ENCODE results near the gene MAST2.
A peak's percentile ranks its signal among the peaks of the same experiment; 100 is the strongest.

The MAST2 gene

DNA sequence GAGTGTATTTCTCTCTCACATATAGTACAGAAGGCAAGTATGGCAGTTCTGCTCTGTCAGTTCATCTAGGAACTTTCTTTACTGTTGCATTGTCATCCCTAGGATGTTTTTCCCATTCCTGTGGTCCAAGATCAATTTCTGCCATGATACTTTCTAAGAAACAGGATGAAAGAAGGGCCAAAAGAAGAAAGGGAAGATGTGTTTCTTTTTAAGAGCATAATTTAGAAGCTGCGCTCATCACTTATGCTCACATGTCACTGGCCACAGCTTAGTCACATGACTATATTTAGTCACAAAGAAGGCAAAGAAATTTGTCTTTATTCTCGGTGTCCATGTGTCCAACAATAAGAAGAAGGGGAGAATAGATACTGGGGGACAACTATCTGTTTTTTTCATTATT, 7.0 kb upstream of the MAST2 start:
- Histone ChIP-seq H3F3A (ENCODE audit: insufficient read depth, low read length) (no peaks in the 10 kb centered on the region), H3K27me3 (ENCODE audit: insufficient read depth, low read length) (no peaks in the 10 kb centered on the region), H3K36me3 (ENCODE audit: insufficient read depth, low read length) (no peaks in the 10 kb centered on the region), H3K27ac (ENCODE audit: low read depth, low read length, poor library complexity, severe bottlenecking) (no peak overlapping the region), H3K4me1 (ENCODE audit: insufficient read depth, low read length, severe bottlenecking) (peaks cover 26% of the 10 kb centered on the region), H3K9me3 (ENCODE audit: low read length) (no peaks in the 10 kb centered on the region), H3K79me2 (ENCODE audit: insufficient read depth, low read length) (no peaks in the 10 kb centered on the region), H3K9me2 (ENCODE audit: low read depth, low read length) (no peaks in the 10 kb centered on the region), H2AFZ (ENCODE audit: low read length) (peak overlapping the region; percentile 72; the same call in 1 of the 2 replicates), H3K9ac (ENCODE audit: low read length) (no peak overlapping the region), H3K4me2 (ENCODE audit: low read length) (no peak overlapping the region), H4K20me1 (ENCODE audit: insufficient read depth, low read length) (no peaks in the 10 kb centered on the region), H3K4me3 (ENCODE audit: low read depth, low read length, poor library complexity, severe bottlenecking) (no peak overlapping the region)
- TF ChIP-seq EZH2 (IDR thresholded peaks at IDR 0.05; ENCODE audit: borderline replicate concordance, low read length) (no peak), CTCF (IDR thresholded peaks at IDR 0.05; ENCODE audit: low read length) (no peak)

DNA sequence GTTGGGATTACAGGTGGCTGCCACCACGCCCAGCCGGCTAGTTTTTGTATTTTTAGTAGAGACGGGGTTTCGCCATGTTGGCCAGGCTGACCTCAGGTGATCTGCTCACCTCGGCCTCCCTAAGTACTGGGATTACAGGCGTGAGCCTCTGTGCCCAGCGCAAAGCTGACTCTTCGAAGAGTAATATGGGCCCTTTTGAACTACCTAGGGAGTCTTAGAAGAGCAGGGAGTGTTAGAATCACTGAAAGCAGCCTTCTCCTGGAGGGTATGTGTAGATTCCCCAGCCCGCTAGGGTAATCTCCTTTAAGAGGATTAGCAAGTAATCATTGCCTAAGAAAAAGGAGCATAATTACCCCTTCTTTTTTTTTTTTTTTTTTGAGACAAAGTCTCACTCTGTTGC, 6.5 kb upstream of the MAST2 start:
- H2AFZ ChIP-seq (ENCODE audit: low read length), result no peak overlapping the region
- H3K27ac ChIP-seq (ENCODE audit: low read depth, low read length, poor library complexity, severe bottlenecking), result no peak overlapping the region
- no peak overlapping the region for H3K4me2 ChIP-seq (ENCODE audit: low read length)
- H3K27me3 ChIP-seq (ENCODE audit: insufficient read depth, low read length), result no peaks in the 10 kb centered on the region
- H3K9me3 ChIP-seq (ENCODE audit: low read length), result no peaks in the 10 kb centered on the region
- H3K9ac ChIP-seq (ENCODE audit: low read length), result no peak overlapping the region
- H4K20me1 ChIP-seq (ENCODE audit: insufficient read depth, low read length), result no peaks in the 10 kb centered on the region
- peaks cover 26% of the 10 kb centered on the region for H3K4me1 ChIP-seq (ENCODE audit: insufficient read depth, low read length, severe bottlenecking)
- H3F3A ChIP-seq (ENCODE audit: insufficient read depth, low read length), result no peaks in the 10 kb centered on the region
- H3K9me2 ChIP-seq (ENCODE audit: low read depth, low read length), result no peaks in the 10 kb centered on the region
- H3K4me3 ChIP-seq (ENCODE audit: low read depth, low read length, poor library complexity, severe bottlenecking), result no peak overlapping the region
- H3K79me2 ChIP-seq (ENCODE audit: insufficient read depth, low read length), result no peaks in the 10 kb centered on the region
- no peak for TF ChIP-seq EZH2 (IDR thresholded peaks at IDR 0.05; ENCODE audit: borderline replicate concordance, low read length)
- TF ChIP-seq CTCF (IDR thresholded peaks at IDR 0.05; ENCODE audit: low read length), result no peak
- H3K36me3 ChIP-seq (ENCODE audit: insufficient read depth, low read length), result no peaks in the 10 kb centered on the region

DNA sequence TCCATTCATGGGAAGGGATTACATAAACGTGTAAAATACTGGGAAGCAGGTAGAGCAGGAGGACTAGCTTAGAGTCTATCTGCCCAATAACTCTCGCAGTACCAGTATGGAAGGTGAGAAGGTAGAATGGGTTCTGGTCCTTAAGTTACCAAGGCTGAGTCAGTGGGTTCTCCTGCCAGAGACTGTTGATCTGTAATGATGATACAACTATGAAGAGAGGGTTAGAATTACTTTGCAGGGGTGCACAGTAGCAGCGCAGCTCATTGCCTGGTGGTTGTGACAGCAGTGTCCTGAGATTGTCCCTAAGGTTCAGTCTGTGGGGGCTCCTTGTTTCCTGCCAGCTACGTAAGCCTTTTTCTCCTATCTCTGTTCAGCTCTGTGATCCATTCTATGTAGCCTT, 2.5 kb upstream of the MAST2 start:
- Histone ChIP-seq H3K27ac (ENCODE audit: low read depth, low read length, poor library complexity, severe bottlenecking) (no peak overlapping the region), H3K79me2 (ENCODE audit: insufficient read depth, low read length) (peaks cover 19% of the 10 kb centered on the region), H3K4me1 (ENCODE audit: insufficient read depth, low read length, severe bottlenecking) (peaks cover 27% of the 10 kb centered on the region), H4K20me1 (ENCODE audit: insufficient read depth, low read length) (no peaks in the 10 kb centered on the region), H3K9me2 (ENCODE audit: low read depth, low read length) (no peaks in the 10 kb centered on the region), H3K36me3 (ENCODE audit: insufficient read depth, low read length) (peaks cover 2% of the 10 kb centered on the region), H3K27me3 (ENCODE audit: insufficient read depth, low read length) (no peaks in the 10 kb centered on the region), H3K9ac (ENCODE audit: low read length) (no peak overlapping the region), H3F3A (ENCODE audit: insufficient read depth, low read length) (no peaks in the 10 kb centered on the region), H3K4me3 (ENCODE audit: low read depth, low read length, poor library complexity, severe bottlenecking) (no peak overlapping the region), H3K9me3 (ENCODE audit: low read length) (no peaks in the 10 kb centered on the region), H3K4me2 (ENCODE audit: low read length) (no peak overlapping the region), H2AFZ (ENCODE audit: low read length) (no peak overlapping the region)
- TF ChIP-seq CTCF (IDR thresholded peaks at IDR 0.05; ENCODE audit: low read length), result no peak
- TF ChIP-seq EZH2 (IDR thresholded peaks at IDR 0.05; ENCODE audit: borderline replicate concordance, low read length), result no peak

All from OCI-LY1 (cell line).